Mesothelial cell of epicardium (in vitro differentiated cells): ENCODE data around the gene C10orf67. TPM values are rescaled to one million over a fixed set of nuclear protein-coding genes. Genes with fewer than 3 reads are reported as not detected.

Source experiments
- DNase-seq, 2 experiments: peaks; one replicate each; pipeline ENCODE4 v3.0.0; 2021; ENCODE audit warnings: low spot score in 2 of 2; ENCODE audit not compliant: unreplicated experiment in 2 of 2
- H3K27ac Mint-ChIP-seq: 2 replicates; pipeline ENCODE4 v1.8.0; 2021; ENCODE audit warnings: mixed read lengths
- H3K27me3 Mint-ChIP-seq: 2 replicates; pipeline ENCODE4 v1.8.0; 2021; ENCODE audit warnings: low read depth, mixed read lengths
- H3K36me3 Mint-ChIP-seq: 2 replicates; pipeline ENCODE4 v1.8.0; 2021; ENCODE audit warnings: mixed read lengths
- H3K4me1 Mint-ChIP-seq: 2 replicates; pipeline ENCODE4 v1.8.0; 2021; ENCODE audit warnings: mixed read lengths
- H3K4me3 Mint-ChIP-seq: 2 replicates; pipeline ENCODE4 v1.8.0; 2021; ENCODE audit warnings: mild to moderate bottlenecking, moderate library complexity, mixed read lengths
- H3K9me3 Mint-ChIP-seq: 2 replicates; pipeline ENCODE4 v1.8.0; 2021; ENCODE audit warnings: mixed read lengths
- CTCF ChIP-seq: fragments of 200-600 bp; sonication (generic); IDR thresholded peaks from one replicate; pipeline ENCODE4 v1.5.0; 2021; ENCODE audit warnings: antibody characterized with exemption; ENCODE audit not compliant: unreplicated experiment
- total RNA-seq: library from RNA; stranded (reverse); gene quantifications from 3 replicates; pipeline ENCODE4 v1.2.1, GENCODE V29; 2021

The C10orf67 gene
- total RNA-seq, 1 donor from 2014 or later: 0.11 TPM

DNA sequence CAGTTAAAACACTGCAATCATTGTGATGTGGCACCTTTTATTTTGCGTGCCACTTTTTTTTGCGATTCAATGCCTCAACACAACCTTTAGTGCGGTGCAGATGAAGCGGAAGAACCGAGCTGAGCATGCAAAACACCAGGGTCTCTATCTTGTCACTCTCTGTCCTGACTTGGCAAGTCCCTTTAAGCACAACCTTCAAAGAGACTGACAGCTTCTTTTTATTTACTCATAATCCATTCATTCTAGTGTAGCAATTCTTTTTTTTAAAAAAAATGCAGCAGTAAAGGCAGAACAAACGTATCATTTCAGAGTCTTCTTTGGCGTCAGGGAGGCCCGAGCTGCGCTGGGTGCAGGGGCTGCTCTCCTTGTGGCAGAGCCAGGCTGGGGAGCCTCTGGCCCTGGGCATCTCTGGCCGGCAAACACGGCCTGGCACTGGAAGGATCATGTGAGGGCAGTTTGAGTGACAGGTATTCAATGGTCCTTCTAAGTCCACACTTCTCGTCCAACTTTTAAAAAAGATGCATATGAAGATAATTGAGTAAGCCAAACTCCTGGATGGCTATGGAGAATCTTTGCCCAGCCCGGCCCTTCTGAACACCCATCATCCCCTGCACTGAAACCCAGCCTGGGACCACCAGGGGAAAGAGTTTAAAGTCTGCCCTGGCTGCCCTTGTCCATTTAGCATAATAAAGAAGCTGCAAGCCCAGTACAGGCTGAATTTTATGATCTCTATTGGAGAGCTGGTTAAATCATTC lies 148.6 kb downstream of the C10orf67 start:
- no peaks in the 10 kb centered on the region for H3K9me3 Mint-ChIP-seq
- TF ChIP-seq CTCF: no peak
- DNase-seq: no peak
- H3K27ac Mint-ChIP-seq: no peak overlapping the region
- no peak overlapping the region for H3K4me3 Mint-ChIP-seq
- H3K27me3 Mint-ChIP-seq: peaks cover 92% of the 10 kb centered on the region
- H3K36me3 Mint-ChIP-seq: peaks cover 1% of the 10 kb centered on the region
- H3K4me1 Mint-ChIP-seq: peaks cover 5% of the 10 kb centered on the region

DNA sequence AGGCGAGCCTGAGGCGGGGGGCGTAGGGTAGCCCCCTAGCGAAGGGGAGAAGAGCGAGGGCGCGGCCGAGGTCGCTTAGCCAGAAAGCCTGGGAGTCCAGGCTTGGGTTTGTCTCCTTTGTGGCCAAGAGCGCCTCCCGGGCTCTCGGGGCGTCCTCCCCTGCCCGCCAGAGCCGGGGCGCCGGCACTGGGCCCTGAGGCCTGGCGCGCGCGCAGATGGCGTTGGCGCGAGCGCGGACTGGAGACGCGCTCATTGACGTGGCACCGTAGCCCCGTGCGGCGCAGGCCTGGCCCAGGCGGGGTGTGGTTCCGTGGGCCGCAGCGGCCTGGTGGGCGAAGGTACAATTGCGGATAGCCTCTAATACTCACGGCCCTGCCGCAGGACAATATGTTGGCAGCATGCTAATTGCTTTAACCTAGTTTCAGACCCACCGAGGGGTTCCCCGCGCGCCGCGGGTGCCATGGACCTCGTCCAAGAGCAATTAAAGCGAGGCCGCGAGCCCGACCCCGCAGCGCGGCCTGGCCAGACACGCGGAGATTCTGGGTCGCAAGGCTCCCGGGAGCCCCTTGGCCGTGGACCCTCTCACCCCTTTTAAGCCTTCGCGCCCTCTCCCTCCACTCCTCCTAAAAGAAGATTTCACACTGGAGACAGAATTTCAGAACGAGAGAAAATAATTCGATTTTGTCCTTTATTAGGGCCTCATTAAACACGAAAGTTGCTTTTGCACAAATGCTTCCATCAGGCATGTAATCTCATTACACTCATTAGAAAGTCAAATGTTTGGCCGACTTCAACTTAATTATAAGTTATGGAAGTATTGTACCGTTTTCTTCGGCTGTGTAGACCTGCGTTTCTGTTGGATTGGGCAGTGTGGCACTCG lies 149.4 kb downstream of the C10orf67 start:
- H3K27ac Mint-ChIP-seq: no peak overlapping the region
- no peak overlapping the region for H3K4me3 Mint-ChIP-seq
- H3K27me3 Mint-ChIP-seq: peaks cover 92% of the 10 kb centered on the region
- no peak for DNase-seq
- H3K9me3 Mint-ChIP-seq: no peaks in the 10 kb centered on the region
- peaks cover 5% of the 10 kb centered on the region for H3K4me1 Mint-ChIP-seq
- TF ChIP-seq CTCF: no peak
- peaks cover 1% of the 10 kb centered on the region for H3K36me3 Mint-ChIP-seq

DNA sequence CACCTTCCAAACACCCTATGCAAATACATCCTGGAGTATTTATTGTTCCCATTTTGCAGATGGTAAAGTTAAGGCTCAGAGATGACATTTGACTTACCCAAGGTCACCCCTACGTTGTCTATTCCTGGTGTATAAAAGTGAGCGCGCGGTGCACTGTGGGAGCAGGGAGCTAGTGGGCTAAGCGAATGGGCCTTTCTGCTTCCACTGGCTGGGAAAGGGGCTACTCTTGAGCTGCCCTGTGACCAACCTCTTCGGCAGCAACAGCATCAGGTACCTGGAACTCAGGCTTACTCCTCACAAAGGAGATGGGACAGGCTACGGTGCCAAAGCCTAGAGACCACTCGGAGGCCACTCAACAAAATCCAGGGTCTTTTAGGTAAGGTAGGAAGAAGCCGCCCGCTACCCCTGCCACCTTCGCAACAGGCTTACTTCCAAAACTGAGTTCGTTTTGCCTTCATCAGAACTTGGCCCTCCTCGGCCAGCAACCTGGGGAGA lies 150.1 kb downstream of the C10orf67 start:
- Mint-ChIP-seq H3K27ac (no peak overlapping the region), H3K36me3 (peaks cover 1% of the 10 kb centered on the region), H3K4me3 (no peak overlapping the region), H3K27me3 (peaks cover 92% of the 10 kb centered on the region), H3K4me1 (peaks cover 5% of the 10 kb centered on the region), H3K9me3 (no peaks in the 10 kb centered on the region)
- TF ChIP-seq CTCF: no peak
- DNase-seq: no peak

DNA sequence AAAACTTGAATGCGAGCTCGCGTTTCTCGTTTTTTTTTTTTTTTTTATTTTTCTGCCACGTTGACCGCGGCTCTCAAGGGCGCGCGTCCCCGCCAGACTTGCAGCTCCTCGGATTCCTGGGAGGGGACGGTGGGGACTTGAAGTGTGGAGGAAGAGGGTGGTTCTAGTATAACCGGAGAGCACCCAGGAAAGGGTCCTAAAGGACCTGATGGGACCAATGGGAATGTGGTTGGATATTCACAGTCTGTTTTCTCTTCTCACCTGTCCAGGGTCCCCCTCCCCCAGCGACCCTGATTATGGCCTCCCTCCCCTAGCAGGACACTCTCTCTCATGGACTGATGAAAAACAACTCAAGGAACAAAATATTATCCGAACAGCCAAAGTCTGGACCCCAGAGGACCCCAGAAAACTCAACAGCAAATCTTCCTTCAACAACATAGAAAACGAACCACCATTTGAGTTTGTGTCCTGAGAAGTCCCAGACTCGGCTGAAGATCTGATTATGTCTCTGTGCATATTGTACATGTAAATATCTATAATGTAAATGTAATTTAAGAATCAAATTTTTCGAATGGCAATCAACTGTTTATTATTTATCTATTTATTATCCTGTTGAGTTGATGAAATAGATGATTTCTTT lies 151.0 kb downstream of the C10orf67 start:
- H3K9me3 Mint-ChIP-seq: no peaks in the 10 kb centered on the region
- no peak overlapping the region for H3K27ac Mint-ChIP-seq
- H3K4me3 Mint-ChIP-seq: peak overlapping the region; percentile 44
- H3K36me3 Mint-ChIP-seq: peaks cover 1% of the 10 kb centered on the region
- TF ChIP-seq CTCF: no peak
- H3K27me3 Mint-ChIP-seq: peaks cover 92% of the 10 kb centered on the region
- peaks cover 5% of the 10 kb centered on the region for H3K4me1 Mint-ChIP-seq
- no peak for DNase-seq

DNA sequence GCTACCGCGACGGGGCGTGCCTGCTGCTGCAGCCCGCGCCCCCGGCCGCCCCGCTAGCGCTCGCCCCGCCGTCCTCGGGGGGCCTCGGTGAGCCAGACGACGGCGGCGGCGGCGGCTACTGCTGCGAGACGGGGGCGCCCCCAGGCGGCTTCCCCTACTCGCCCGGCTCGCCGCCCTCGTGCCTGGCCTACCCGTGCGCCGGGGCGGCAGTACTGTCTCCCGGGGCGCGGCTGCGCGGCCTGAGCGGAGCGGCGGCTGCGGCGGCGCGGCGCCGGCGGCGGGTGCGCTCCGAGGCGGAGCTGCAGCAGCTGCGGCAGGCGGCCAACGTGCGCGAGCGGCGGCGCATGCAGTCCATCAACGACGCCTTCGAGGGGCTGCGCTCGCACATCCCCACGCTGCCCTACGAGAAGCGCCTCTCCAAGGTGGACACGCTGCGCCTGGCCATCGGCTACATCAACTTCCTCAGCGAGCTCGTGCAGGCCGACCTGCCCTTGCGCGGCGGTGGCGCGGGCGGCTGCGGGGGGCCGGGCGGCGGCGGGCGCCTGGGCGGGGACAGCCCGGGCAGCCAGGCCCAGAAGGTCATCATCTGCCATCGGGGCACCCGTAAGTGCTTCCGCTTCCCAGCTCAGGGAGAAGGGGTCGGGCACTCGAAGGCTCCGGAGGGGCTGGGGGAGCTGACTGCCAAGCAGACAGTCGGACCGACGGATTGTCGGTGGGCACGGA lies 151.7 kb downstream of the C10orf67 start:
- Mint-ChIP-seq H3K4me1 (peaks cover 5% of the 10 kb centered on the region), H3K27me3 (peaks cover 92% of the 10 kb centered on the region), H3K4me3 (no peak overlapping the region), H3K27ac (no peak overlapping the region), H3K36me3 (peaks cover 1% of the 10 kb centered on the region), H3K9me3 (no peaks in the 10 kb centered on the region)
- no peak for TF ChIP-seq CTCF
- DNase-seq: no peak
